Activated gamma-delta T cell treated with Interleukin-2 at 50 U/mL for 16 hours (primary cell): ENCODE measurements around the gene GATD1.

Source experiments
- DNase-seq: peaks from one replicate; pipeline ENCODE4 v3.0.0-alpha.2; 2020

Gene GATD1

GRCh38 chr11:794766-795633 lies 17.7 kb upstream of the GATD1 start:
- no peak for DNase-seq

- DNase-seq = no peak
Measured at GRCh38 chr11:794013-794765, 16.9 kb upstream of the GATD1 start.

GRCh38 chr11:793556-793955 lies 16.3 kb upstream of the GATD1 start:
- no peak for DNase-seq

- DNase-seq = no peak
Measured at GRCh38 chr11:792873-793272, 15.6 kb upstream of the GATD1 start.

GRCh38 chr11:792535-792821 lies 15.2 kb upstream of the GATD1 start:
- no peak for DNase-seq

- no peak for DNase-seq
Measured at GRCh38 chr11:791658-792534, 14.6 kb upstream of the GATD1 start.

GRCh38 chr11:790721-791564 lies 13.7 kb upstream of the GATD1 start:
- DNase-seq = no peak

- no peak for DNase-seq
Measured at GRCh38 chr11:789943-790342, 12.7 kb upstream of the GATD1 start, which contains the start of gene CEND1. TSS of gene CEND1 (minus strand) at chr11:790090. CDS start at chr11:788576, 1,514 bp downstream.

- no peak for DNase-seq
Measured at GRCh38 chr11:788953-789940, 12.0 kb upstream of the GATD1 start.

- no peak for DNase-seq
Measured at GRCh38 chr11:788009-788640, 10.8 kb upstream of the GATD1 start.

GRCh38 chr11:787084-787675 lies 9.9 kb upstream of the GATD1 start:
- no peak for DNase-seq

- DNase-seq = no peak
Measured at GRCh38 chr11:786235-787083, 9.2 kb upstream of the GATD1 start.

- no peak for DNase-seq
Measured at GRCh38 chr11:783581-784015, 6.3 kb upstream of the GATD1 start.

- DNase-seq = no peak
Measured at GRCh38 chr11:782264-783174, 5.2 kb upstream of the GATD1 start.

- DNase-seq = no peak
Measured at GRCh38 chr11:779955-780532, 2.8 kb upstream of the GATD1 start.

GRCh38 chr11:778976-779954 lies 2.0 kb upstream of the GATD1 start:
- DNase-seq = no peak
